Right lobe of liver (tissue), 4 donors: ENCODE measurements around the gene PAK6.

Source experiments
- POLR2A ChIP-seq: fragments of 450-650 bp; IDR thresholded peaks from one replicate; pipeline ENCODE4 v1.6.1; 2017; ENCODE audit warnings: antibody characterized with exemption, mild to moderate bottlenecking
- TF ChIP-seq, protein P1 (sequence below), 4 donors: fragments of 200-600 bp in 3 of 4; fragments of 450-650 bp in 1 of 4; IDR thresholded peaks; one replicate each; pipeline versions ENCODE4 v1.5.1 to v1.8.0; 2016 to 2022; ENCODE audit warnings: antibody characterized with exemption in 4 of 4, mild to moderate bottlenecking in 2 of 4
- donor health status: DM: no; HTN: no; CAD: no.
- donor health status: DM: no; HTN: no; CAD: no.
- donor health status: DM: no; HTN: yes; CAD: no.

DNA sequence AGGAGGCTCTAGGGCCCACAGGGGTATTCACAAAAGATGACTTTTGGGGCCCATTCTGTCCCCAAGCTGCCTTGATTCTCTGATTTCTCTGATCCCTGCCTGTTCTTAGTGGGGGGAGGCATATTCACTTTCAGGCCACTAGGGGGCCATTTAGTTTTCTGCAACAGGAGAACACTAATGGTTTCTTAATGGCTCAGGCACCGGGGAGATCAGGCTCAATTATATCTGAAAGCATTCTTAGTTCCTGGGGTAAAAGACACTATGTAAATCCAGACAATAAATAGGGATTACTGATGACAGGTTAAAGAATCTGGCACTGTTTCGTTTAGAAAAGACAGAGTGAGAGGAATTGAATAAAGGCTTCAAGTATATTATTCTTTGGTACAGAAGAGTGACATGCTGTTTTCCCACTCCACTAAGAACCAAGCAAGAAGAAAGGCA lies 82.1 kb downstream of the PAK6 start:
- TF ChIP-seq, protein P1, sequence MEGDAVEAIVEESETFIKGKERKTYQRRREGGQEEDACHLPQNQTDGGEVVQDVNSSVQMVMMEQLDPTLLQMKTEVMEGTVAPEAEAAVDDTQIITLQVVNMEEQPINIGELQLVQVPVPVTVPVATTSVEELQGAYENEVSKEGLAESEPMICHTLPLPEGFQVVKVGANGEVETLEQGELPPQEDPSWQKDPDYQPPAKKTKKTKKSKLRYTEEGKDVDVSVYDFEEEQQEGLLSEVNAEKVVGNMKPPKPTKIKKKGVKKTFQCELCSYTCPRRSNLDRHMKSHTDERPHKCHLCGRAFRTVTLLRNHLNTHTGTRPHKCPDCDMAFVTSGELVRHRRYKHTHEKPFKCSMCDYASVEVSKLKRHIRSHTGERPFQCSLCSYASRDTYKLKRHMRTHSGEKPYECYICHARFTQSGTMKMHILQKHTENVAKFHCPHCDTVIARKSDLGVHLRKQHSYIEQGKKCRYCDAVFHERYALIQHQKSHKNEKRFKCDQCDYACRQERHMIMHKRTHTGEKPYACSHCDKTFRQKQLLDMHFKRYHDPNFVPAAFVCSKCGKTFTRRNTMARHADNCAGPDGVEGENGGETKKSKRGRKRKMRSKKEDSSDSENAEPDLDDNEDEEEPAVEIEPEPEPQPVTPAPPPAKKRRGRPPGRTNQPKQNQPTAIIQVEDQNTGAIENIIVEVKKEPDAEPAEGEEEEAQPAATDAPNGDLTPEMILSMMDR (IDR thresholded peaks at IDR 0.05) = peak; percentile 80 to 89 (median 88)
- no peak for TF ChIP-seq POLR2A
